HEK293 (cell line): ENCODE measurements around the gene MINDY2.
A peak's percentile ranks its signal among the peaks of the same experiment; 100 is the strongest.

Experiments
- CTCF ChIA-PET: fragments of 350-600 bp; formaldehyde crosslinking; extraction: SDS; loops from one replicate; lab custom pipeline; 2021; ENCODE audit warnings: antibody characterized with exemption; lab: Yijun Ruan, JAX
- POLR2A ChIA-PET: fragments of 300-600 bp; formaldehyde crosslinking; extraction: SDS; loops from one replicate; lab custom pipeline; 2020; ENCODE audit warnings: antibody characterized with exemption, inconsistent platforms; lab: Yijun Ruan, JAX
- H3K27ac ChIP-seq: fragments of 200-500 bp; sonication (Bioruptor generic); 2 replicates; pipeline ENCODE4 v1.5.1; 2014; ENCODE audit warnings: low read depth, low read length, control low read depth, inconsistent platforms; ENCODE audit errors: extremely low read depth
- H3K36me3 ChIP-seq, 2 experiments: fragments of 200-500 bp in 1 of 2; sonication (Bioruptor generic) in 1 of 2; 1 replicate in 1 of 2; 2 replicates in 1 of 2; pipeline ENCODE4 v1.5.1; 2014 to 2017; ENCODE audit warnings: inconsistent platforms in 2 of 2, low read length in 2 of 2; ENCODE audit not compliant: control insufficient read depth in 2 of 2, insufficient read depth in 1 of 2
- H3K4me1 ChIP-seq: fragments of 200-500 bp; sonication (Bioruptor generic); 2 replicates; pipeline ENCODE4 v1.5.1; 2014; ENCODE audit warnings: mild to moderate bottlenecking, low read length, inconsistent platforms; ENCODE audit not compliant: control insufficient read depth, insufficient read depth
- H3K4me3 ChIP-seq: 2 replicates; pipeline ENCODE4 v1.5.1; 2011; ENCODE audit warnings: low read depth, mild to moderate bottlenecking, control low read depth, low read length, moderate library complexity
- H3K9me3 ChIP-seq: fragments of 200-500 bp; sonication (Bioruptor generic); 2 replicates; pipeline ENCODE4 v1.5.1; 2014; ENCODE audit warnings: low read depth, low read length, inconsistent platforms; ENCODE audit not compliant: control insufficient read depth, insufficient read depth
- KLF7 ChIP-seq: fragments of 450-650 bp; formaldehyde crosslinking; IDR thresholded peaks from 2 replicates; pipeline ENCODE4 v1.5.1; 2016; ENCODE audit warnings: missing biosample characterization, missing genetic modification characterization, borderline replicate concordance
- MEIS1 ChIP-seq: sonication (generic); formaldehyde crosslinking; IDR thresholded peaks from 2 replicates; pipeline ENCODE4 v1.8.1; 2022; ENCODE audit warnings: missing genetic modification reagents, mild to moderate bottlenecking, borderline replicate concordance
- PRDM1 ChIP-seq: fragments of 450-650 bp; formaldehyde crosslinking; IDR thresholded peaks from 2 replicates; pipeline ENCODE4; 2016; ENCODE audit warnings: missing biosample characterization, missing genetic modification characterization
- REPIN1 ChIP-seq: fragments of 450-650 bp; formaldehyde crosslinking; IDR thresholded peaks from 2 replicates; pipeline ENCODE4 v1.5.1; 2017; ENCODE audit warnings: missing biosample characterization, missing genetic modification characterization, low read depth
- WT1 ChIP-seq: fragments of 450-650 bp; formaldehyde crosslinking; IDR thresholded peaks from 2 replicates; pipeline ENCODE4 v1.5.1; 2016; ENCODE audit warnings: missing biosample characterization, missing genetic modification characterization
- ZBTB17 ChIP-seq: fragments of 450-650 bp; formaldehyde crosslinking; IDR thresholded peaks from 2 replicates; pipeline ENCODE4 v1.5.1; 2016; ENCODE audit warnings: missing biosample characterization, missing genetic modification characterization
- ZFP37 ChIP-seq: fragments of 450-650 bp; formaldehyde crosslinking; IDR thresholded peaks from 2 replicates; pipeline ENCODE4 v1.5.1; 2016; ENCODE audit warnings: missing biosample characterization, missing genetic modification characterization
- ZNF121 ChIP-seq: fragments of 450-650 bp; formaldehyde crosslinking; IDR thresholded peaks from 2 replicates; pipeline ENCODE4 v1.5.1; 2016; ENCODE audit warnings: missing biosample characterization, missing genetic modification characterization
- ZNF174 ChIP-seq: fragments of 450-650 bp; formaldehyde crosslinking; IDR thresholded peaks from 2 replicates; pipeline ENCODE4 v1.5.0; 2017; ENCODE audit warnings: missing biosample characterization, mild to moderate bottlenecking, missing genetic modification characterization
- ZNF658 ChIP-seq: fragments of 450-650 bp; formaldehyde crosslinking; IDR thresholded peaks from 2 replicates; pipeline ENCODE4; 2016; ENCODE audit warnings: missing biosample characterization, missing genetic modification characterization
- ZNF701 ChIP-seq: fragments of 450-650 bp; formaldehyde crosslinking; IDR thresholded peaks from 2 replicates; pipeline ENCODE4 v1.5.1; 2016; ENCODE audit warnings: missing biosample characterization, missing genetic modification characterization
- ZNF792 ChIP-seq: fragments of 450-650 bp; formaldehyde crosslinking; IDR thresholded peaks from 2 replicates; pipeline ENCODE4 v1.5.1; 2016; ENCODE audit warnings: missing biosample characterization, missing genetic modification characterization
- ZXDB ChIP-seq: fragments of 450-650 bp; formaldehyde crosslinking; IDR thresholded peaks from 2 replicates; pipeline ENCODE4 v1.5.1; 2016; ENCODE audit warnings: missing biosample characterization, missing genetic modification characterization
- TF ChIP-seq, protein P1 (sequence below): fragments of 450-650 bp; formaldehyde crosslinking; IDR thresholded peaks from 2 replicates; pipeline ENCODE4 v1.5.1; 2016; ENCODE audit warnings: missing biosample characterization, missing genetic modification characterization

MINDY2 gene

GRCh38 chr15:58726867-58727266, 44.2 kb upstream of the MINDY2 start:
- CTCF ChIA-PET, result interaction anchor here (0.5 to 0.6 kb wide), 3 partner anchors 22 to 257 kb away, joined by 3 to 4 read pairs (median 3); no protein-coding TSS in a partner anchor
- Histone ChIP-seq H3K36me3 (no peaks in the 10 kb centered on the region), H3K9me3 (no peaks in the 10 kb centered on the region), H3K4me1 (no peaks in the 10 kb centered on the region), H3K27ac (no peak overlapping the region), H3K4me3 (no peak overlapping the region)
- TF ChIP-seq MEIS1 (CRISPR knock-in tag) (no peak), PRDM1 (tag by site-specific recombination) (peak; percentile 23; the same call in 1 of the 2 replicates)
- POLR2A ChIA-PET, result interaction anchor here (0.6 to 1.1 kb wide), 3 partner anchors 13 to 77 kb away, joined by 4 to 13 read pairs (median 6); partner anchors contain the start of gene MINDY2

GRCh38 chr15:58731756-58732535, 39.2 kb upstream of the MINDY2 start:
- Histone ChIP-seq H3K4me3 (no peak overlapping the region), H3K27ac (no peak overlapping the region), H3K36me3 (no peaks in the 10 kb centered on the region), H3K9me3 (no peaks in the 10 kb centered on the region), H3K4me1 (peaks cover 7% of the 10 kb centered on the region; the same call in 1 of the 2 replicates)
- TF ChIP-seq ZNF792 (tag by site-specific recombination) (no peak), KLF7 (no peak), REPIN1 (tag by site-specific recombination) (no peak), WT1 (tag by site-specific recombination) (no peak), ZNF121 (tag by site-specific recombination) (no peak), ZFP37 (tag by site-specific recombination) (no peak), ZNF174 (no peak)
- TF ChIP-seq, protein P1, sequence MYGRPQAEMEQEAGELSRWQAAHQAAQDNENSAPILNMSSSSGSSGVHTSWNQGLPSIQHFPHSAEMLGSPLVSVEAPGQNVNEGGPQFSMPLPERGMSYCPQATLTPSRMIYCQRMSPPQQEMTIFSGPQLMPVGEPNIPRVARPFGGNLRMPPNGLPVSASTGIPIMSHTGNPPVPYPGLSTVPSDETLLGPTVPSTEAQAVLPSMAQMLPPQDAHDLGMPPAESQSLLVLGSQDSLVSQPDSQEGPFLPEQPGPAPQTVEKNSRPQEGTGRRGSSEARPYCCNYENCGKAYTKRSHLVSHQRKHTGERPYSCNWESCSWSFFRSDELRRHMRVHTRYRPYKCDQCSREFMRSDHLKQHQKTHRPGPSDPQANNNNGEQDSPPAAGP (tag by site-specific recombination), result no peak
- CTCF ChIA-PET, result no interaction called here
- POLR2A ChIA-PET, result no interaction called here

- no peak overlapping the region for H3K4me3 ChIP-seq
- TF ChIP-seq ZNF658, result no peak
- no peak for TF ChIP-seq ZXDB (tag by site-specific recombination)
- no peaks in the 10 kb centered on the region for H3K36me3 ChIP-seq
- H3K9me3 ChIP-seq, result no peaks in the 10 kb centered on the region
- no peak overlapping the region for H3K27ac ChIP-seq
- ChIA-PET CTCF (no interaction called here), POLR2A (no interaction called here)
- H3K4me1 ChIP-seq, result peaks cover 7% of the 10 kb centered on the region; the same call in 1 of the 2 replicates
Measured at GRCh38 chr15:58732625-58733363, 38.3 kb upstream of the MINDY2 start.

- Histone ChIP-seq H3K36me3 (no peaks in the 10 kb centered on the region), H3K4me3 (no peak overlapping the region), H3K27ac (no peak overlapping the region), H3K9me3 (no peaks in the 10 kb centered on the region), H3K4me1 (peaks cover 7% of the 10 kb centered on the region; the same call in 1 of the 2 replicates)
- TF ChIP-seq ZBTB17 (tag by site-specific recombination) (peak; percentile 79), ZNF701 (tag by site-specific recombination) (no peak)
- ChIA-PET POLR2A (no interaction called here), CTCF (no interaction called here)
Measured at GRCh38 chr15:58734859-58735258, 36.2 kb upstream of the MINDY2 start.
